NCI-H82 treated with DMSO at 0.1 percent for 48 hours (cell line): ENCODE data around the gene AP3B2.
"Not testable (repeated sequence)": the region's sequence is repeated elsewhere in the genome, so short reads cannot be mapped to it uniquely, and the experiment has no call there.

Source experiments
- DNase-seq: peaks from one replicate; lab custom pipeline; 2025; ENCODE audit not compliant: unreplicated experiment; lab: John Stamatoyannopoulos, UW

The AP3B2 gene, protein sequence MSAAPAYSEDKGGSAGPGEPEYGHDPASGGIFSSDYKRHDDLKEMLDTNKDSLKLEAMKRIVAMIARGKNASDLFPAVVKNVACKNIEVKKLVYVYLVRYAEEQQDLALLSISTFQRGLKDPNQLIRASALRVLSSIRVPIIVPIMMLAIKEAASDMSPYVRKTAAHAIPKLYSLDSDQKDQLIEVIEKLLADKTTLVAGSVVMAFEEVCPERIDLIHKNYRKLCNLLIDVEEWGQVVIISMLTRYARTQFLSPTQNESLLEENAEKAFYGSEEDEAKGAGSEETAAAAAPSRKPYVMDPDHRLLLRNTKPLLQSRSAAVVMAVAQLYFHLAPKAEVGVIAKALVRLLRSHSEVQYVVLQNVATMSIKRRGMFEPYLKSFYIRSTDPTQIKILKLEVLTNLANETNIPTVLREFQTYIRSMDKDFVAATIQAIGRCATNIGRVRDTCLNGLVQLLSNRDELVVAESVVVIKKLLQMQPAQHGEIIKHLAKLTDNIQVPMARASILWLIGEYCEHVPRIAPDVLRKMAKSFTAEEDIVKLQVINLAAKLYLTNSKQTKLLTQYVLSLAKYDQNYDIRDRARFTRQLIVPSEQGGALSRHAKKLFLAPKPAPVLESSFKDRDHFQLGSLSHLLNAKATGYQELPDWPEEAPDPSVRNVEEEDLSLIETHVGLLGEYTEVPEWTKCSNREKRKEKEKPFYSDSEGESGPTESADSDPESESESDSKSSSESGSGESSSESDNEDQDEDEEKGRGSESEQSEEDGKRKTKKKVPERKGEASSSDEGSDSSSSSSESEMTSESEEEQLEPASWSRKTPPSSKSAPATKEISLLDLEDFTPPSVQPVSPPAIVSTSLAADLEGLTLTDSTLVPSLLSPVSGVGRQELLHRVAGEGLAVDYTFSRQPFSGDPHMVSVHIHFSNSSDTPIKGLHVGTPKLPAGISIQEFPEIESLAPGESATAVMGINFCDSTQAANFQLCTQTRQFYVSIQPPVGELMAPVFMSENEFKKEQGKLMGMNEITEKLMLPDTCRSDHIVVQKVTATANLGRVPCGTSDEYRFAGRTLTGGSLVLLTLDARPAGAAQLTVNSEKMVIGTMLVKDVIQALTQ

DNA sequence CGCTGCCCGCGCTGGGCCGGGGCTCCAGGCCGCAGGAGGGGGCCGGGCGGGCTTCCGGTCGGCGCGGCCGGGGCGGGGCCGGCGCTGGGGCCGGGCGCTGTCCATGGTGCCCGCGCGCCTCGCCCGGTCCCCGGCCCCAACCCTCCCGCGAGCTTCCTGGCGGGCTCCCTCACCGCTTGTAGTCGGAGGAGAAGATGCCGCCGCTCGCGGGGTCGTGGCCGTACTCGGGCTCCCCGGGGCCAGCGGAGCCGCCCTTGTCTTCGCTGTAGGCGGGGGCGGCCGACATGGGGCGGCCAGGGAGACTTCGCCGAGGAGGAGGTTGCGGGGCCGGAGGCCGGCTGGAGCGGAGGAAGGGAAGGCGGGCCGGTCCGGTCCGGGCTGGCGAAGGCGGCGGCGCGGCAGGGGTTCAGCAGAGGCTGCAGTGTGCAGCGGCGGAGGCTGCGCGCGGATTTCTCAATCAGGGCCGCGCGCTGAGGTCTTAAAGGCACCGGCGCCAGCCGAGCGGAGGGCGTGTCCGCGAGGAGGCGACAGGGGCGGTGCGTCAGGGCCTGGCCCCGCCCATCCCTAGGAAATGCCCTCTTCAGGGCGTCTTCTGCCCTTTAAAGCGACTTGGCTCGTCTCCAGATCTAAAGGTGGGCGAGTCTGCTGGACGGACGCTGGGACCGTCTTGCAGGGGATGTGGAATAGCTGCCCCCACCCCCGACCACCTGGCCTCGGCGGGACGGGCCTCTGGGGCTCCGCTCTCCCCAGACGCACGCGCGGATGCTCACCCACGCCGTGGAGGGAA, at the start of gene AP3B2:
Gene AP3B2 (minus strand): TSS at position 455 of the 787 bp plus-strand sequence. CDS start 169 bp downstream, at position 286.
- peak; percentile 80 for DNase-seq

DNA sequence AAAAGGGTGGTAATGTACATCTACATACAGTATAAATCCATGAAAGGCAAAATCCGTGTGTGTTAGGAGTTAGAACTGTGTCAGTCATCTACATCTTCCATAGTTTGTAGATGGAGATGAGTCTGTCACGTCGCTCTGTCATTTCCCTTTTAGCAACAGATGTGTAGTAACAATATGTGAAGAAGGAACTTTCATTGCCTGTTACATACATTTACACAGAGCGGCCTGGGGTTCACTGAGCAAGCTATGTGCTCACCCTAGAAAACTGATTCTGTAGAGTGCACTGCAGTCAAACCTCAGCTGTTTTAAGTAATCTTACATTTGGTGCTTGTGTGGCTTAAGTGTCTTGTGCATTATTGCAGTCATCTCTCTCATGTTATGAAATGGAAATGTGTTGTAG, 41.6 kb upstream of the AP3B2 start:
- DNase-seq, result no peak

DNA sequence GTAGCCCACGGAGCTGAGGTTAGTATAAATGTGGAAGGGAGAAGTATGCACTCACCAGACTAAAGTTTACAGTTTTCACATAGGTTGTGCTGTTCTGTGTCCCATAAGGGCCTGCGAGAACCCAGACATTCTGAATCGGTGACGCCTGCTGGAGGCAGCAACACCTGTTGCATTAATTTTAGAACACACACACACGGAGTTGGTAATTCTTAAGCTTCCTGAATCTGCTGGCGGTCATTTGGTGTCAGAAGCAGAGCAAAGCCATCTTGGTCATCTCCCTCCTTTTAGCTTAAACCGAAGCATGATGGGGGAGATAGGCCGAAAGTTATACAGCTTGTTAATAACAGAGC, 41.1 kb upstream of the AP3B2 start:
- no peak for DNase-seq

DNA sequence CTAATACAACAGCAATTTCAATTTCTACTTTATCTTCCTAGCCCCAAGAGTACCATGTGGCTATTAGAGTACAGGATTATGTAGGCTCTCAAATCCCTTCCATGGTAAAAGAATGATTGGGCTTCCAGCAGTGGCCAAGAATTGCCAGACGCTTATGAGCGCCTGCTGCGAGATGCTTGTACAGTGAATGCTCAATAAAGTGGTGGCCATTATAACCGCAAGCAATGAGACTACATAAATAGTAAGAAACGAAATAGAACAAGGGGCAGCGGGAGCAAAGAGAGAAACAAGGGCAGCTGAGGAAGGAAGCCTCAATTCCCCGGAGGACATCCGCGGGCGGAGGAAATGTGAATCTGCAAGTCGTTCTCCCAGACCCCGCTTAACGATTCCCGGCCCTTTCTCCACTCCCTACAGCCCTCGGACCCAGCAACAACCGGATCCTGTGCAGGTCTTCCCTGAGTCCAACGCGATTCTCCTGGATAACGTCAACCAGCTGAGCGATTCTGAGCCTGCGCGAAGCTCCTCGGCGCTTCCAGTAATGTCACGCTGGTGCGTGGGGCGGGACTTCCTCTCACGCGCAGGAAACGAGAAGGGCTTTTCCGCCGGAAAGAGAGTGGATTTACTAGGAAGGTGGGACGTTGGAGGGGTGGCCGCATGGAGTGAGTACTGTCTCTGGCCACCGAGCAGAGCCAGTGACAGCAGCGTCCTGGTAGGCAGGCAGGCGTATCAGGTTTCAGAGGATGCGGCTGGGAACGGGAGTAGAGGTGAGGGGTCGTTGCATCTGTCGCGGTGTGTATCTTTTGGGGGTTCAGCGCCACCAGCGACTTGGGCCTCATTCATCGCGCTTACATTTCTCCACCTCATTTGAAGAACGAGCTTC, 40.5 kb upstream of the AP3B2 start:
- DNase-seq, result peak; percentile 90

DNA sequence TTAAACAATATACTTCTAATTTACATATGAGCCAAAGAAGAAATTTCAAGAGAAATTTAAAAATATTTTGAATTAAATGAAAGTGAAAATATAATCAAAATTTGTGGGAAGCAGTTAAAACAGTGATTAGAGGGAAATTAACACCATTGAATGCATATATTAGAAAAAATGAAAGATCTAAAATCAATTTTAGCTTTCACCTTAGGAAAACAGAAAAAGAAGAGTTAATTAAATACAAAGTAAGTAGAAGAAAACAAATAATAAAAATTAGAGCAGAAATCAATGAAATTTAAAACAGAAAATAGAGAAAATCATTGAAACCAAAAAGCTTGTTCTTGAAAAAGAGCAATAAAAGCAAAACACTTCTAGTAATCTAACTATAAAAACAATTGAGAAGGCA, 38.6 kb upstream of the AP3B2 start:
- DNase-seq, result no peak

DNA sequence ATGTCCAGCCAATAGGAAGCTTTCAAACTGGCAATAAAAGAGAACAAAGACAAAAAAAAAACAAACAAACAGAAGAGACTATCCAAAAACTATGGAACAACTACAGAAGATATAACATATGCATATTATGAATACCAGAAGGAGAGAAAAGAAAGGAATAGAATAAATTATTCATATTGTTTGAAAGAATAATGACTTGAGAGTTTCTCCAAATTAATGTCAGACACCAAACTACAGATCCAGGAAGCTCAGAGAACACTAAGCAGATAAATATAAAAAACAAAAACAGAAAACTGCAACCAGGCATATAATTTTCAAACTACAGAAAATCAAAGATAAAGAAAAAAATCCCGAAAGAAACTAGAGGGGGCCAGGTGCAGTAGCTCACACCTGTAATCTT, 34.1 kb upstream of the AP3B2 start:
- DNase-seq, result no peak

DNA sequence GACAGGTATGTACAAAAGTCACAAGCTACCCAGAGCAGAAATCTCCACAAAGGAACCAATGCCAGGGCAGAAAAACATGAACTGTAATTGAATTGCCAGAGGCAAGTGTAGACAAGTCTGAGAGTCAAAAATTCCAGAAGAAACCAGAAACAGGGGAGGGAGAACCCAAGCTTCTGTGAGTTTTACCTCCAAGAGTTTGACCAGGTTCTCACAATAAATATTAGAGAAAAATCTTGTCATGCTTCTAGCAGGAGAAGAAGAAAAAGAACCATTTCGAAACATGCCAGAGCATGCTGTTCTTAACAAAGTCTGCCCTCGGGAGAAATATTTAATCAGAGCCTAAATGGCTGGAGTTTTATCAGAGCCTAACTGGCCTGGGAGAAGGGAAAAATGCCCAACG, 32.5 kb upstream of the AP3B2 start:
- no peak for DNase-seq

DNA sequence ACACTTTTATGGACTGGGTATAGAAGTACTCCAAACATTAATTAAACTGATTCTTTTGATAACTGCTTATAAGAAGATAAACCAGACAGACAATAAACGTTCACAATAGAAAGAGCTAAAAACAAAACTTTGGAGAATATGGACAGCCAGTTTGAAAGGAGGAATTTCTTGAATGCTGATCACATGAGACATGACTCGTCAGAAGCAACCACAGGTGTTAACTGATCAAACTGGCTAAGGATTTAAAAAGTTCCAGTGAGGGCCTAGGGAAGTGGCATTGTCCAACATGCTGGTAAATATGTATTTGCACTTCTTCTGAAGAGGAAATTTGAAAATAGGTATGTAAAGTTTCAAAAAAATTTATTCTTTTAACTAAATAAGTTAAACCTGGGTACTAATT, 29.4 kb upstream of the AP3B2 start:
- no peak for DNase-seq

DNA sequence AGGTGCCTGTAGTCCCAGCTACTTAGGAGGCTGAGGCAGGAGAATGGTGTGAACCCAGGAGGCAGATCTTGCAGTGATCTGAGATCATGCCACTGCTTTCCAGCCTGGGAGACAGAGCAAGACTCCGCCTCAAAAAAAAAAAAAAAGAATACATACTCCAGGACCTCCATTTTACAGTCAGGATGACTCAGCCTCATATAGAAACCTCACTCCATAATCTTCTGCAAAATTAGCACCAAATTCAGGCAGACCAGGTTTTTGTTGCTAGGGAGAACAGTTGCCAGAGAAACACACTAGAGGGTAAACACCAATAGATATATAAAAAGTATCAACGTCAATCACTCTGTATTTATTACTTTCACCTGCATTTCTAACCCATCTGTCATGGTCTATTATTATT, 28.3 kb upstream of the AP3B2 start:
- no peak for DNase-seq

DNA sequence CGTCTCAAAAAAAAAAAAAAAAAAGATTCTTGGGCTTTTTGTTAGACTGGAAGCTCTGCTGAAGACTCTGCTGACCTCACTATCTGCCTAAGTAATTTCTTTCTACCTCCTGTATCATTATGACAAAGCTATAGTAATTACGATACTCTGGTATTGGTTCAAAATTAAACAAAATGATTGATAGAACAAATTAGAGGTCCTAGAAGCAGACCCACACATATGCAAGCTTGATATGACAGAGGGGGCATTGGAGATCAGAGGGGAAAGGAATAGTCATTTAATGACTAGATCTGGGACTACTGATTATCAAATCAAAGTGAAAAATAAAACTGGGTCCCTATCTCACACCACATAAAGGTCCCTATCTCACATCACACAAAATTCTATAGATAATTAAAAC, 21.9 kb upstream of the AP3B2 start:
- DNase-seq, result no peak

DNA sequence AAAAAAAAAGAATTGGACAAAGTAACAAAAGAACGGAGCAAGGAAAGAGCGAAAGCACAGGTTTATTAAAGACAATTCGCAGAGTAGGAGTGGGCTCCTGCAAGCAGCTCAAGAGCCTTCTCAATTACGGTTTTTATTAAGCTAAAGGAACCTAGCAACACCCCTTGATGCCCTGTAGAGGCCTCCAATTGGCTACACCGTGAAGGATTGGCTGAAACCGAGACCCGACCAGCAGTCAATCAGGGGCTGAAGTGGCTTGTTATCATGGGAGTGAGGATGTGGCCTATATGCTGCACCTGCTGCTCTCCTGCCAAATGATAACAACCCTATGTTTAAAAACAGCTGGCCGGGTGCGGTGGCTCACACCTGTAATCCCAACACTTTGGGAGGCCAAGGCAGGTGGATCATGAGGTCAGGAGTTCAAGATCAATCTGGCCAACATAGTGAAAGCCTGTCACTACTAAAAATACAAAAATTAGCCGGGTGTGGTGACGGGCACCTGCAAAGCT, 20.4 kb upstream of the AP3B2 start:
- DNase-seq, result no peak

DNA sequence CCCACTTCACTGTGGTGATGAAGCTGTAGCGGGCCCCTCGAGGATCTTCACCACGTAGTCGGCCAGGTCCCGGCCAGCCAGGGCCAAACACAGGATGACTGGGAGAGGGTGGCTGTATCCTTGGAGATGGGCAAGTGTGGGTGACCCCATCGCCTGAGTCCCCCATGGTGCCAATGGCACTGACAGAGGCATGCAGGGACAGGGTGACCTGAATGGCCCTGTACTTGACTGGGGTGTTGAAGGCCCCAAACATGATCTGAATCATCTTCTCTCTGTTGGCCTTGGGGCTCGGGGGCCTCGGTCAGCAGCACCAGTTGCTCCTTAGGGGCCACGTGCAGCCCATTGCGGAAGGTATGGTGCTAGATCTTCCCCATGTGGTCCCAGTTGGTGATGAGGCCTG, 17.1 kb upstream of the AP3B2 start:
- no peak for DNase-seq

DNA sequence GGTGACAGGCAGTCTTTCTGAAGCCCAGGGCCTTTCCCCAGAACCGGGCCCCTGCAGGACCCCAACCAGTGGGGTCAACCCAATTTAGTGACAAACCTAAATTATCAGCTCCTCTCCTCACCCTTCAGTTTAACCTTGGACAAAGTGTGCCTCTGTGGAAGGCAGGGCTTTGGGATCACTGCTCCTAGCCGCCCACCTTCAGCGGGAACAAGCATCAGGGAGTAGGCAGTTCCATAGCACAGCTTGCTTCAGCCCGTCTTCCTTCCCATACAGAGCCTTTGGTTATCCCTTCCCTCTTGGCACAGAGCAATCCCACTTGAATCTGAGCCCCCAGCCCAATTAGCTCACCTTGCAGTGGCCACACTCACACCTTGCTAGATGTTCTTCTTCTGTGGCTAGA, 5.3 kb upstream of the AP3B2 start:
- no peak for DNase-seq

DNA sequence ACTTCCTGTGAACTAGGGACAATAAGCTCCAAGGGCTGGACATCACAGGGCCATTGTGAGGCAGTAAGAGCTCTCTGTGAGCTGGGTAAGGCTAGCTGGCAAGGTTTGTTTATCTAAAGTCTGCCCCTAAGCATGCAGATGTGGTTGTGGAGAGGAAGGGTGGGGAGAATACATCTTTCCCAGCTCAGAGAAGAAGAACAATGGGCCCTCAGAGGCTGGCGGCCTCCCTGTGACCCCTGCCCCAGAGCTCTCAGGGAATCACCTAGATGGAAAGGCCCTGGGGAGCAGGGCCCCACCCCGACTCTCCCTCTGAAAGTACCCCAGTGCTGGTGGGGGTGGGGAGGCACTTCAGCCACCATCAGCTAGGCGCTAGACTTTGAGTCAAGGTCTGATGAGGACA, 4.3 kb upstream of the AP3B2 start:
- no peak for DNase-seq

DNA sequence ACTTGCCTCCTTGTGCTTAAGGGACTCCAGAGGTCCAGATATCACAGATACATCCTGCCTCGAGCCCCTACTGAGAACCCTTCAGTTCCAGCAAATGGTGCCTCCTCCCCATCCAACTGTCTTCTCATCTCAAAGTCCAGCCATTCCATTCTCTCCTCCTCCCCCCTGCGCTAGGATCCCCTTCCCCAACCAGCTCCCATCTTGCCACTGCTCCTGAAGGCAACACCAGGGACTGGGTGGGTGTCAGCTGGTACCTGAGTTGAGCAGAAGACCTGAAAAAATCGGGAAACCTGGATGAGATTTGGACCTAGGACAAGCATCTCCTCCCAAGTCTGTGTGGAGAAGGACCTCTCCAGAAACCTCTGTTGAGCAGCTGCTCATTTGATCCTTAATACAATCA, 2.4 kb upstream of the AP3B2 start:
- DNase-seq, result no peak

DNA sequence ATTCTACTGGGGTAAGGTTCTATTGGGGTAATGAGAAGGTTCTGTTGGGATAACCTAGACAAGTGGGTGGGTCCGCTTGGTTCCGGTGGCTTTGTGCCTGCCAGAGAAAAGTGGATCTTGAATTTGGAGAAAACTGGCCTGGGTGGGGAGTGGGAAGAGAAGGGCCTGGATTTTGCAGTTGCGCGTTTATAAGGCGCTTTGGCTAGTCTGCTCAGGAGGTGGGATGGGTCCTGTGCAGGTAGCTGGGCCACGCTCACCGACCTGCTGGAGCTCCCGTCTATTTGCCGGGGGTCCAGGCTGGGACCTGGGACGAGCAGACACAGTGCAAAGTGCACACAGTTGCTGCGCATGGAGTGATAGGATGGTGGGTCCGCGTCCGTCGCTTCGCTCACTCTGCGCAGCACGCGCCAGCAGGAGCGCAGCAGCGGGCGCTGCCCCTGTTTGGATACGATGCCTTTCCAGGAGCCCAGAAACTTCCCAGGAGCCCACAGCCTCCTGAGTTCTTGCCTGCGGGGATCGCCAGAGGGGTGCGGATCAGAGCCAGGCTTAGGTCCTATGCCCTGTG, 1.3 kb upstream of the AP3B2 start:
- DNase-seq, result no peak

DNA sequence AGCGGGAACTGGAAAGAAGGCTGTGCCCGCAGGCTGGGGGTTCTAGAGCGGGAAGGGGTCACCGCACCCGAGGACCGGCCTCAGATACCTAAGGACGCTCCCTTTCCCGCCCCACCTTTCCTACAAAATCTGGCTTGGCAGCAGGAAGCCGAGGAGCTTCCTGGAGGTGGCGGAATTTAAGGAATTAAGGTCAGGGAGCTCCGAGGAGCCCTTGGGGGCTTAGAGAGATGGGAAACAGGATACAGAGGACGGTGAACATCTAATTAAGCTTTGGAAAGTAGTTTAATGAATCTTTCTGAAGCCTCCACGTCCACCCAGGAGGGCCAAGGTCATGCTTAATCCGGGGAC, 507 bp upstream of the AP3B2 start:
- no peak for DNase-seq

DNA sequence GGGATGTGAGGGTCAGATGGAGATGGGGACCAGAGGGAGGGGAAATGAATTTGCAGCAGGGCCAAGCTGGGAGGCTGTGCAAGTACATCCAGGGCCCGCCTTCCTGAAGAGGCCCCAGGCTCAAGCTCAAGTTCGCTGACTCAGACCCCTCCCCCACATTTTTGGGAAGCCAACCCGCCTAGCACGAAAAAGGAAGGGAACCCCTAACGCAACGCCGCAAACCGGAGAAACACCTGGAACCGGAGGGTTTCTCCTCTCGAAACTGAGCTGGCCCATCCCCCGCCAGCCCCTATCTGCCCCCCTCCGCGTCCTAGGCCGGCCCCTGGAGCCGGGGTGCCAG, 624 bp downstream of the AP3B2 start:
- no peak for DNase-seq

DNA sequence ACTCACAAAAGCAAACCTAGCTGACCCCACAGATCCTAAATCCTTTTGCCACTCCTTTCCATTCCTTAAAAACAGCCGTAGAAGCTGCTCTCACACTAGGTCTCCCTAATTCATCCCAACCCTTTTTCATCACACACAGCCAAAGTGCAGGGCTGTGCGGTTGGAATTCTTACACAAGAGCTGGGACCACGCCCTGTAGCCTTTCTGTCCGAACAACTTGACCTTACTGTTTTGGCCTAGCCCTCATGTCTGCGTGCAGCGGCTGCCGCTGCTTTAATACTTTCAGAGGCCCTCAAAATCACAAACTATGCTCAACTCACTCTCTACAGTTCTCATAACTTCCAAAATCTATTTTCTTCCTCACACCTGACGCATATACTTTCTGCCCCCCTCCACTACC, 3.8 kb downstream of the AP3B2 start:
- DNase-seq, result not testable (repeated sequence)

DNA sequence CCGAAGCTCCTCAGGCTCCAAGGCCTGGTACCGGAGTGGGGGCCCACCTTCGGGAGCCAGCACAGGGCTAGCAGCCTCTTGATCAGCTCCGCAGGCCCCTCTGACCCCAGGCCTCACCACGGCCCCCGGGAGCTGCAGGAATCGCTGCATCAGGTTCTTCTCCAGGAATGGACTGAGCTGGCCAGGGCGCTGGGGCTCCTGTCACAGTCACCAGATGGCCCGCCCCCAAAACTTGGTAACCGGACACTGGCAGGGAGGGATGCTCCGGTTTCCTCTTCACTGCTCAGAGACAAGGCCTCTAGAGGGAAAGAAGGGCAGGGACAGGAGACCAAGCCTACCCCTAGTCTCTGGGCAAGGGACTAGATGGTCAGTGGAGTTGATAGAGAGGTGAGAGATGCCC, 9.9 kb downstream of the AP3B2 start:
- no peak for DNase-seq
